HepG2 (cell line): ENCODE measurements around the gene SKP2.

ENCODE experiments used
- BORCS8-MEF2B ChIP-seq: sonication (generic); formaldehyde crosslinking; IDR thresholded peaks from 2 replicates; pipeline ENCODE4 v1.8.0; 2022; ENCODE audit warnings: mild to moderate bottlenecking, missing genetic modification reagents
- EHMT2 ChIP-seq: fragments of 200-600 bp; sonication (generic); IDR thresholded peaks from 2 replicates; pipeline ENCODE4 v1.7.0; 2017; ENCODE audit warnings: antibody characterized with exemption, low read depth, low read length, borderline replicate concordance
- EP300 ChIP-seq, 3 experiments: sonication (generic) in 1 of 3; formaldehyde crosslinking in 1 of 3; IDR thresholded peaks; 2 replicates each; pipeline versions ENCODE4 v1.5.1 to v1.6.1; 2011 to 2020; ENCODE audit warnings: low read depth in 2 of 3, low read length in 2 of 3, borderline replicate concordance in 1 of 3, improper control_type of control experiment in 1 of 3, mild to moderate bottlenecking in 1 of 3, missing genetic modification reagents in 1 of 3, moderate library complexity in 1 of 3
- HNRNPL ChIP-seq: fragments of 200-400 bp; formaldehyde crosslinking; IDR thresholded peaks from 2 replicates; pipeline ENCODE4 v1.6.1; 2017; ENCODE audit warnings: mild to moderate bottlenecking, low read depth, low read length
- MIER2 ChIP-seq: IDR thresholded peaks from 2 replicates; pipeline ENCODE4 v1.6.1; 2016; ENCODE audit warnings: missing biosample characterization, missing genetic modification reagents
- RAD51 ChIP-seq: fragments of 450-650 bp; IDR thresholded peaks from 2 replicates; pipeline ENCODE4 v1.6.1; 2016; ENCODE audit warnings: borderline replicate concordance
- RFX5 ChIP-seq: IDR thresholded peaks from 2 replicates; pipeline ENCODE4 v1.6.1; 2011; ENCODE audit warnings: low read depth, low read length, improper control_type of control experiment
- ZNF12 ChIP-seq: sonication (generic); formaldehyde crosslinking; IDR thresholded peaks from 2 replicates; pipeline ENCODE4 v1.5.0; 2020; ENCODE audit warnings: missing genetic modification reagents
- ZNF274 ChIP-seq: sonication (generic); formaldehyde crosslinking; IDR thresholded peaks from 2 replicates; pipeline ENCODE4 v1.5.1; 2020; ENCODE audit warnings: mild to moderate bottlenecking, missing genetic modification reagents
- ZNF883 ChIP-seq: sonication (generic); formaldehyde crosslinking; IDR thresholded peaks from 2 replicates; pipeline ENCODE4 v1.5.1; 2020; ENCODE audit warnings: mild to moderate bottlenecking, missing genetic modification reagents; ENCODE audit errors: not compliant biosample characterization
- TF ChIP-seq, protein P1 (sequence below): sonication (generic); formaldehyde crosslinking; IDR thresholded peaks from 2 replicates; pipeline ENCODE4 v1.5.0; 2020; ENCODE audit warnings: mild to moderate bottlenecking, missing genetic modification reagents, moderate library complexity
- TF ChIP-seq, protein P2 (sequence below): sonication (generic); formaldehyde crosslinking; IDR thresholded peaks from 2 replicates; pipeline ENCODE4 v1.4.0; 2020; ENCODE audit warnings: missing genetic modification reagents
- TF ChIP-seq, protein P3 (sequence below): IDR thresholded peaks from 2 replicates; pipeline ENCODE4 v1.6.1; 2016

- TF ChIP-seq, protein P1, sequence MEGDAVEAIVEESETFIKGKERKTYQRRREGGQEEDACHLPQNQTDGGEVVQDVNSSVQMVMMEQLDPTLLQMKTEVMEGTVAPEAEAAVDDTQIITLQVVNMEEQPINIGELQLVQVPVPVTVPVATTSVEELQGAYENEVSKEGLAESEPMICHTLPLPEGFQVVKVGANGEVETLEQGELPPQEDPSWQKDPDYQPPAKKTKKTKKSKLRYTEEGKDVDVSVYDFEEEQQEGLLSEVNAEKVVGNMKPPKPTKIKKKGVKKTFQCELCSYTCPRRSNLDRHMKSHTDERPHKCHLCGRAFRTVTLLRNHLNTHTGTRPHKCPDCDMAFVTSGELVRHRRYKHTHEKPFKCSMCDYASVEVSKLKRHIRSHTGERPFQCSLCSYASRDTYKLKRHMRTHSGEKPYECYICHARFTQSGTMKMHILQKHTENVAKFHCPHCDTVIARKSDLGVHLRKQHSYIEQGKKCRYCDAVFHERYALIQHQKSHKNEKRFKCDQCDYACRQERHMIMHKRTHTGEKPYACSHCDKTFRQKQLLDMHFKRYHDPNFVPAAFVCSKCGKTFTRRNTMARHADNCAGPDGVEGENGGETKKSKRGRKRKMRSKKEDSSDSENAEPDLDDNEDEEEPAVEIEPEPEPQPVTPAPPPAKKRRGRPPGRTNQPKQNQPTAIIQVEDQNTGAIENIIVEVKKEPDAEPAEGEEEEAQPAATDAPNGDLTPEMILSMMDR (CRISPR knock-in tag), result no peak
- TF ChIP-seq HNRNPL, result no peak
- TF ChIP-seq RFX5, result no peak
- TF ChIP-seq RAD51, result no peak
- no peak for TF ChIP-seq MIER2 (CRISPR knock-in tag)
- TF ChIP-seq EHMT2, result no peak
- TF ChIP-seq, protein P2, sequence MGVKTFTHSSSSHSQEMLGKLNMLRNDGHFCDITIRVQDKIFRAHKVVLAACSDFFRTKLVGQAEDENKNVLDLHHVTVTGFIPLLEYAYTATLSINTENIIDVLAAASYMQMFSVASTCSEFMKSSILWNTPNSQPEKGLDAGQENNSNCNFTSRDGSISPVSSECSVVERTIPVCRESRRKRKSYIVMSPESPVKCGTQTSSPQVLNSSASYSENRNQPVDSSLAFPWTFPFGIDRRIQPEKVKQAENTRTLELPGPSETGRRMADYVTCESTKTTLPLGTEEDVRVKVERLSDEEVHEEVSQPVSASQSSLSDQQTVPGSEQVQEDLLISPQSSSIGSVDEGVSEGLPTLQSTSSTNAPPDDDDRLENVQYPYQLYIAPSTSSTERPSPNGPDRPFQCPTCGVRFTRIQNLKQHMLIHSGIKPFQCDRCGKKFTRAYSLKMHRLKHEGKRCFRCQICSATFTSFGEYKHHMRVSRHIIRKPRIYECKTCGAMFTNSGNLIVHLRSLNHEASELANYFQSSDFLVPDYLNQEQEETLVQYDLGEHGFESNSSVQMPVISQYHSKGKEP, result no peak
- TF ChIP-seq, protein P3, sequence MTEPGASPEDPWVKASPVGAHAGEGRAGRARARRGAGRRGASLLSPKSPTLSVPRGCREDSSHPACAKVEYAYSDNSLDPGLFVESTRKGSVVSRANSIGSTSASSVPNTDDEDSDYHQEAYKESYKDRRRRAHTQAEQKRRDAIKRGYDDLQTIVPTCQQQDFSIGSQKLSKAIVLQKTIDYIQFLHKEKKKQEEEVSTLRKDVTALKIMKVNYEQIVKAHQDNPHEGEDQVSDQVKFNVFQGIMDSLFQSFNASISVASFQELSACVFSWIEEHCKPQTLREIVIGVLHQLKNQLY (CRISPR knock-in tag), result no peak
- TF ChIP-seq ZNF274 (CRISPR knock-in tag), result no peak
- TF ChIP-seq ZNF12, result no peak
- no peak for TF ChIP-seq EP300 (IDR thresholded peaks at IDR 0.05; ENCODE audit: low read depth in 2 of 2, low read length in 2 of 2)
- no peak for TF ChIP-seq EP300 (CRISPR knock-in tag; IDR thresholded peaks at IDR 0.05; ENCODE audit: borderline replicate concordance)
- no peak for TF ChIP-seq BORCS8-MEF2B (CRISPR knock-in tag)
- TF ChIP-seq ZNF883 (CRISPR knock-in tag), result no peak
Measured at GRCh38 chr5:36125868-36126267, 26.0 kb upstream of the SKP2 start.
